GM06990 (cell line): ENCODE data around the gene SLC7A1.

Experiments
- DNase-seq: peaks from one replicate; pipeline ENCODE4 v3.0.0-alpha.2; 2011; ENCODE audit not compliant: insufficient read length; ENCODE audit errors: extremely low read depth
- H3K27me3 ChIP-seq: replicated peaks from 2 replicates; pipeline ENCODE4 v1.6.0; 2011; ENCODE audit warnings: low read length; ENCODE audit not compliant: control insufficient read depth, insufficient read depth
- H3K36me3 ChIP-seq: 2 replicates; pipeline ENCODE4 v1.5.1; 2011; ENCODE audit warnings: low read length; ENCODE audit not compliant: control insufficient read depth, insufficient read depth
- H3K4me3 ChIP-seq: replicated peaks from 2 replicates; pipeline ENCODE4 v1.5.1; 2011; ENCODE audit warnings: low read depth, mild to moderate bottlenecking, control low read depth, low read length
- CTCF ChIP-seq: IDR thresholded peaks from 2 replicates; pipeline ENCODE4 v1.5.1; 2011; ENCODE audit warnings: low read length, control low read depth, mild to moderate bottlenecking, inconsistent platforms; ENCODE audit not compliant: insufficient read depth, poor library complexity, severe bottlenecking

SLC7A1 gene

GRCh38 chr13:29576581-29576980 lies 18.9 kb downstream of the SLC7A1 start:
- no peak for DNase-seq
- Histone ChIP-seq H3K36me3 (no peaks in the 10 kb centered on the region), H3K27me3 (no peaks in the 10 kb centered on the region), H3K4me3 (no peak overlapping the region)
- TF ChIP-seq CTCF: no peak

- Histone ChIP-seq H3K4me3 (no peak overlapping the region), H3K36me3 (no peaks in the 10 kb centered on the region), H3K27me3 (no peaks in the 10 kb centered on the region)
- no peak for DNase-seq
- TF ChIP-seq CTCF: no peak
Measured at GRCh38 chr13:29575098-29575497, 20.4 kb downstream of the SLC7A1 start.

GRCh38 chr13:29573190-29573589 lies 22.3 kb downstream of the SLC7A1 start:
- no peak overlapping the region for H3K4me3 ChIP-seq
- H3K27me3 ChIP-seq: no peaks in the 10 kb centered on the region
- no peaks in the 10 kb centered on the region for H3K36me3 ChIP-seq
- no peak for TF ChIP-seq CTCF
- no peak for DNase-seq

GRCh38 chr13:29572575-29572974 lies 22.9 kb downstream of the SLC7A1 start:
- Histone ChIP-seq H3K27me3 (no peaks in the 10 kb centered on the region), H3K36me3 (no peaks in the 10 kb centered on the region), H3K4me3 (no peak overlapping the region)
- TF ChIP-seq CTCF: no peak
- no peak for DNase-seq

GRCh38 chr13:29571876-29572570 lies 23.5 kb downstream of the SLC7A1 start:
- DNase-seq: no peak
- TF ChIP-seq CTCF: no peak
- Histone ChIP-seq H3K27me3 (no peaks in the 10 kb centered on the region), H3K4me3 (no peak overlapping the region), H3K36me3 (no peaks in the 10 kb centered on the region)

GRCh38 chr13:29570051-29570654 lies 25.3 kb downstream of the SLC7A1 start:
- no peak for TF ChIP-seq CTCF
- Histone ChIP-seq H3K27me3 (no peaks in the 10 kb centered on the region), H3K36me3 (peaks cover 2% of the 10 kb centered on the region), H3K4me3 (no peak overlapping the region)
- DNase-seq: no peak
